Right lobe of liver (tissue), 6 donors: Measurements from ENCODE around the gene RER1. TPM values are rescaled to one million over a fixed set of nuclear protein-coding genes. Genes with fewer than 3 reads are reported as not detected.

Experiments
- ATAC-seq, 4 donors: fragments of 200-7000 bp; cut with Tn5 transposase; one replicate each; pipeline ENCODE4 v1.9.1; 2020; ENCODE audit warnings: mild to moderate bottlenecking in 4 of 4, moderate library complexity in 4 of 4
- DNase-seq, 3 donors: peaks; one replicate each; pipeline ENCODE4 v3.0.0-alpha.2; 2020
- H3K27ac ChIP-seq, 3 donors: fragments of 200-600 bp; one replicate each; pipeline ENCODE4 v1.8.0; 2022
- H3K27me3 ChIP-seq, 2 donors: fragments of 200-600 bp; one replicate each; pipeline ENCODE4 v1.8.0; 2022
- H3K36me3 ChIP-seq, 4 donors: fragments of 200-600 bp; sonication (generic) in 1 of 4; one replicate each; pipeline versions ENCODE4 v1.5.1 to v1.8.0; 2017 to 2022; ENCODE audit warnings: control low read depth in 1 of 4
- H3K4me1 ChIP-seq, 4 donors: fragments of 200-600 bp; sonication (generic) in 1 of 4; one replicate each; pipeline versions ENCODE4 v1.5.1 to v1.8.0; 2017 to 2022; ENCODE audit warnings: control low read depth in 1 of 4
- H3K4me3 ChIP-seq, 3 donors: fragments of 200-600 bp; one replicate each; pipeline ENCODE4 v1.8.0; 2022
- H3K9me3 ChIP-seq, 4 donors: fragments of 200-600 bp; sonication (generic) in 1 of 4; one replicate each; pipeline versions ENCODE4 v1.5.1 to v1.8.0; 2017 to 2022; ENCODE audit warnings: control low read depth in 1 of 4
- POLR2A ChIP-seq: fragments of 450-650 bp; IDR thresholded peaks from one replicate; pipeline ENCODE4 v1.6.1; 2017; ENCODE audit warnings: antibody characterized with exemption, mild to moderate bottlenecking
- WGBS: methylation state at CpG from one replicate; pipeline ENCODE4 v1.1.6; 2018; ENCODE audit warnings: low coverage, low lambda C conversion rate; ENCODE audit not compliant: insufficient coverage; ENCODE audit errors: missing lambda C conversion rate; 5-methylcytosine and 5-hydroxymethylcytosine counted together
- intact Hi-C, 2 donors: fragments of 100-400 bp; cut with DNase I; formaldehyde crosslinking; loops; one replicate each; pipeline versions ENCODE4 v1.11.2 to v1.14.1; 2022
- total RNA-seq, 6 experiments: library from RNA; depleted of rRNA in 2 of 6; stranded (reverse); fragments of >200 nt in 2 of 6; fragmentation: NEBNext Ultra II Directional in 3 of 6; extraction: Animal tissue kit (Norgen Biotek cat#: 25700) in 3 of 6; gene quantifications; one replicate each; pipeline versions ENCODE4 v1.1.0 to v1.2.4, GENCODE V29; 2016 to 2023
- TF ChIP-seq, protein P1 (sequence below), 4 donors: fragments of 200-600 bp in 3 of 4; fragments of 450-650 bp in 1 of 4; IDR thresholded peaks; one replicate each; pipeline versions ENCODE4 v1.5.1 to v1.8.0; 2016 to 2022; ENCODE audit warnings: antibody characterized with exemption in 4 of 4, mild to moderate bottlenecking in 2 of 4
- donor health status: DM: no; HTN: yes; CAD: no.
- donor health status: DM: no; HTN: no; CAD: no.
- donor health status: DM: no; HTN: no; CAD: no.
- donor health status: DM: no; HTN: yes; CAD: no.
- donor health status: DM: no; HTN: yes; CAD: no.

Gene RER1
- total RNA-seq, 6 experiments from 2014 or later: 76.5 to 166 (median 122) TPM

- Histone ChIP-seq H3K27me3 (no peaks in the 10 kb centered on the region), H3K36me3 (no peaks in the 10 kb centered on the region), H3K4me3 (no peak overlapping the region), H3K27ac (no peak overlapping the region), H3K4me1 (no peaks in the 10 kb centered on the region), H3K9me3 (no peaks in the 10 kb centered on the region)
- TF ChIP-seq, protein P1, sequence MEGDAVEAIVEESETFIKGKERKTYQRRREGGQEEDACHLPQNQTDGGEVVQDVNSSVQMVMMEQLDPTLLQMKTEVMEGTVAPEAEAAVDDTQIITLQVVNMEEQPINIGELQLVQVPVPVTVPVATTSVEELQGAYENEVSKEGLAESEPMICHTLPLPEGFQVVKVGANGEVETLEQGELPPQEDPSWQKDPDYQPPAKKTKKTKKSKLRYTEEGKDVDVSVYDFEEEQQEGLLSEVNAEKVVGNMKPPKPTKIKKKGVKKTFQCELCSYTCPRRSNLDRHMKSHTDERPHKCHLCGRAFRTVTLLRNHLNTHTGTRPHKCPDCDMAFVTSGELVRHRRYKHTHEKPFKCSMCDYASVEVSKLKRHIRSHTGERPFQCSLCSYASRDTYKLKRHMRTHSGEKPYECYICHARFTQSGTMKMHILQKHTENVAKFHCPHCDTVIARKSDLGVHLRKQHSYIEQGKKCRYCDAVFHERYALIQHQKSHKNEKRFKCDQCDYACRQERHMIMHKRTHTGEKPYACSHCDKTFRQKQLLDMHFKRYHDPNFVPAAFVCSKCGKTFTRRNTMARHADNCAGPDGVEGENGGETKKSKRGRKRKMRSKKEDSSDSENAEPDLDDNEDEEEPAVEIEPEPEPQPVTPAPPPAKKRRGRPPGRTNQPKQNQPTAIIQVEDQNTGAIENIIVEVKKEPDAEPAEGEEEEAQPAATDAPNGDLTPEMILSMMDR (IDR thresholded peaks at IDR 0.05): no peak
- no peak for TF ChIP-seq POLR2A
- ATAC-seq: no peak
- intact Hi-C loops: no loop called here
- no CpG with 5 or more reads among the region's 10 CpGs for WGBS
- DNase-seq: no peak
Observed at GRCh38 chr1:2454227-2454626, 62.6 kb downstream of the RER1 start.

Other genes starting within 250 kb of the RER1 start
- gene FAAP20, start 197.1 kb upstream of the RER1 start, total RNA-seq: 10 to 100 TPM; 18.9 to 26.0 (median 24.4) TPM
- gene SKI, start 163.5 kb upstream of the RER1 start, total RNA-seq: 10 to 100 TPM; 23.7 to 84.8 (median 31.4) TPM
- 1 to 10 TPM; 3.1 to 7.1 (median 4.5) TPM for gene MORN1, start 287 bp upstream of the RER1 start, total RNA-seq
- gene PEX10, start 20.7 kb downstream of the RER1 start, total RNA-seq: 10 to 100 TPM in 3 of 6 experiments, 1 to 10 TPM in 3; 7.4 to 24.3 (median 10.5) TPM
- gene PLCH2, start 84.4 kb downstream of the RER1 start, total RNA-seq: 1 to 10 TPM in 5 of 6 experiments, under 1 TPM in 1; 0.37 to 4.6 (median 2.3) TPM
- gene PANK4, start 134.8 kb downstream of the RER1 start, total RNA-seq: 10 to 100 TPM in 5 of 6 experiments, 1 to 10 TPM in 1; 9.6 to 18.9 (median 13.4) TPM
- under 1 TPM in 2 of 6 experiments, not detected in 4; 0.18 to 0.25 TPM for gene HES5, start 138.4 kb downstream of the RER1 start, total RNA-seq
- 10 to 100 TPM; 31.0 to 54.8 (median 41.1) TPM for gene TNFRSF14, start 164.5 kb downstream of the RER1 start, total RNA-seq
- gene PRXL2B, start 194.9 kb downstream of the RER1 start, total RNA-seq: 10 to 100 TPM in 3 of 6 experiments, 1 to 10 TPM in 3; 5.1 to 18.6 (median 11.1) TPM
- gene MMEL1, start 241.2 kb downstream of the RER1 start, total RNA-seq: 1 to 10 TPM in 2 of 6 experiments, not detected in 4; 1.2 to 2.0 TPM